PC-9 (cell line): Measurements from ENCODE around the gene MCF2L. TPM values are rescaled to one million over a fixed set of nuclear protein-coding genes. Genes with fewer than 3 reads are reported as not detected.

Experiments used
- BruUV-seq: library from RNA; stranded (reverse); fragments of 400-500 nt; replicated peaks from 2 replicates; lab custom pipeline; 2021; lab: Mats Ljungman, UMichigan
- CTCF ChIA-PET: fragments of 300-600 bp; sonication (Branson Sonifier 250); formaldehyde crosslinking; loops from one replicate; lab custom pipeline; 2022; ENCODE audit warnings: antibody characterized with exemption; lab: Charles Lee
- POLR2A ChIA-PET: fragments of 300-600 bp; sonication (Branson Sonifier 250); formaldehyde crosslinking; loops from one replicate; lab custom pipeline; 2022; ENCODE audit warnings: antibody characterized with exemption; ENCODE audit not compliant: unreplicated experiment; lab: Charles Lee
- DNase-seq, 2 experiments: peaks; one replicate each; pipeline versions ENCODE4 v3.0.0 to v3.0.0-alpha.2; 2015 to 2022; ENCODE audit warnings: mixed read lengths in 1 of 2
- H2AFZ ChIP-seq: fragments of 200-600 bp; sonication (generic); 2 replicates; pipeline ENCODE4 v1.8.1; 2017; ENCODE audit warnings: antibody characterized with exemption
- H3F3A ChIP-seq: fragments of 200-600 bp; sonication (generic); 2 replicates; pipeline ENCODE4 v1.8.1; 2017; ENCODE audit warnings: antibody characterized with exemption, mild to moderate bottlenecking, low read depth; ENCODE audit not compliant: insufficient read depth
- H3K27ac ChIP-seq: fragments of 200-600 bp; sonication (generic); 2 replicates; pipeline ENCODE4 v1.6.1; 2016; ENCODE audit warnings: mixed run types
- H3K27me3 ChIP-seq: fragments of 200-600 bp; sonication (generic); 2 replicates; pipeline ENCODE4 v1.6.1; 2016; ENCODE audit warnings: low read depth, mixed run types; ENCODE audit not compliant: insufficient read depth
- H3K36me3 ChIP-seq: fragments of 200-600 bp; sonication (generic); 2 replicates; pipeline ENCODE4 v1.6.1; 2016; ENCODE audit warnings: low read depth, mixed run types
- H3K4me1 ChIP-seq: fragments of 200-600 bp; sonication (generic); replicated peaks from 2 replicates; pipeline ENCODE4 v1.6.1; 2016; ENCODE audit warnings: mixed run types; ENCODE audit not compliant: insufficient read depth
- H3K4me2 ChIP-seq: fragments of 200-600 bp; sonication (generic); 2 replicates; pipeline ENCODE4 v1.6.1; 2017; ENCODE audit warnings: mixed run types
- H3K4me3 ChIP-seq: fragments of 200-600 bp; sonication (generic); 2 replicates; pipeline ENCODE4 v1.6.1; 2016; ENCODE audit warnings: mixed run types
- H3K79me2 ChIP-seq: fragments of 200-600 bp; sonication (generic); 2 replicates; pipeline ENCODE4 v1.6.1; 2017; ENCODE audit warnings: low read depth, mixed run types
- H3K9me2 ChIP-seq: fragments of 200-600 bp; sonication (generic); 2 replicates; pipeline ENCODE4 v1.8.1; 2017; ENCODE audit warnings: mild to moderate bottlenecking; ENCODE audit not compliant: insufficient read depth
- H3K9me3 ChIP-seq: fragments of 200-600 bp; sonication (generic); 2 replicates; pipeline ENCODE4 v1.8.1; 2016; ENCODE audit warnings: low read depth; ENCODE audit not compliant: insufficient read depth
- H4K20me1 ChIP-seq: fragments of 200-600 bp; sonication (generic); 2 replicates; pipeline ENCODE4 v1.8.1; 2017; ENCODE audit not compliant: insufficient read depth
- CTCF ChIP-seq: fragments of 200-600 bp; sonication (generic); conservative IDR thresholded peaks from 2 replicates; pipeline ENCODE4 v1.6.1; 2017; ENCODE audit warnings: mixed run types, antibody characterized with exemption, mild to moderate bottlenecking, moderate library complexity
- EZH2 ChIP-seq: fragments of 200-600 bp; sonication (generic); IDR thresholded peaks from 2 replicates; pipeline ENCODE4 v1.8.0; 2017; ENCODE audit warnings: antibody characterized with exemption, low read depth
- intact Hi-C: fragments of 100-400 bp; cut with micrococcal nuclease; formaldehyde crosslinking; loops from one replicate; pipeline ENCODE4 v1.10.0; 2022; ENCODE audit not compliant: unreplicated experiment
- total RNA-seq: library from RNA; stranded (reverse); gene quantifications from 2 replicates; pipeline ENCODE4 v1.2.3, GENCODE V29; 2021

MCF2L gene
- total RNA-seq, 1 experiment from 2014 or later: 28.2 TPM

- H3K4me1 ChIP-seq: no peaks in the 10 kb centered on the region
- CTCF ChIA-PET: no interaction called here
- no peak overlapping the region for H3K27ac ChIP-seq
- no peaks in the 10 kb centered on the region for H3K9me3 ChIP-seq
- no peaks in the 10 kb centered on the region for H3K36me3 ChIP-seq
- no peaks in the 10 kb centered on the region; the same call in 1 of the 2 replicates for H3F3A ChIP-seq
- H3K4me3 ChIP-seq: no peak overlapping the region
- H4K20me1 ChIP-seq: no peaks in the 10 kb centered on the region
- H3K4me2 ChIP-seq: no peak overlapping the region
- BruUV-seq: no TSS peak
- H2AFZ ChIP-seq: no peak overlapping the region
- TF ChIP-seq EZH2 (no peak), CTCF (no peak)
- POLR2A ChIA-PET: no interaction called here
- no peak for DNase-seq
- no peaks in the 10 kb centered on the region for H3K27me3 ChIP-seq
- H3K9me2 ChIP-seq: no peaks in the 10 kb centered on the region
- H3K79me2 ChIP-seq: no peaks in the 10 kb centered on the region
- intact Hi-C loops: no loop called here
Measured at GRCh38 chr13:113096745-113097305, 127.8 kb downstream of the MCF2L start.

- no peaks in the 10 kb centered on the region for H3K9me2 ChIP-seq
- no peaks in the 10 kb centered on the region for H3K27me3 ChIP-seq
- H4K20me1 ChIP-seq: no peaks in the 10 kb centered on the region
- no peaks in the 10 kb centered on the region; the same call in 1 of the 2 replicates for H3F3A ChIP-seq
- no peak overlapping the region for H2AFZ ChIP-seq
- CTCF ChIA-PET: no interaction called here
- H3K4me1 ChIP-seq: no peaks in the 10 kb centered on the region
- intact Hi-C loops: no loop called here
- TF ChIP-seq CTCF: no peak
- no peak for TF ChIP-seq EZH2
- no peak overlapping the region for H3K4me2 ChIP-seq
- H3K36me3 ChIP-seq: no peaks in the 10 kb centered on the region
- BruUV-seq: no TSS peak
- H3K9me3 ChIP-seq: no peaks in the 10 kb centered on the region
- DNase-seq: no peak
- H3K79me2 ChIP-seq: no peaks in the 10 kb centered on the region
- POLR2A ChIA-PET: no interaction called here
- no peak overlapping the region for H3K27ac ChIP-seq
- H3K4me3 ChIP-seq: no peak overlapping the region
Measured at GRCh38 chr13:113097651-113098050, 128.6 kb downstream of the MCF2L start.

GRCh38 chr13:113098162-113098732, 129.2 kb downstream of the MCF2L start:
- no peak overlapping the region for H3K4me2 ChIP-seq
- no peak overlapping the region for H3K4me3 ChIP-seq
- no peak for TF ChIP-seq EZH2
- no peak for TF ChIP-seq CTCF
- DNase-seq: no peak
- no peaks in the 10 kb centered on the region for H3K79me2 ChIP-seq
- BruUV-seq: no TSS peak
- intact Hi-C loops: no loop called here
- no peaks in the 10 kb centered on the region for H3K36me3 ChIP-seq
- ChIA-PET POLR2A (no interaction called here), CTCF (no interaction called here)
- H3F3A ChIP-seq: no peaks in the 10 kb centered on the region; the same call in 1 of the 2 replicates
- H3K27me3 ChIP-seq: no peaks in the 10 kb centered on the region
- no peaks in the 10 kb centered on the region for H4K20me1 ChIP-seq
- H3K9me3 ChIP-seq: no peaks in the 10 kb centered on the region
- H2AFZ ChIP-seq: no peak overlapping the region
- H3K4me1 ChIP-seq: no peaks in the 10 kb centered on the region
- no peaks in the 10 kb centered on the region for H3K9me2 ChIP-seq
- H3K27ac ChIP-seq: no peak overlapping the region
